Skeletal muscle cell (primary cell): Measurements from ENCODE around the gene LRRC63.
A peak's percentile ranks its signal among the peaks of the same experiment; 100 is the strongest.
"Not testable (repeated sequence)": the region's sequence is repeated elsewhere in the genome, so short reads cannot be mapped to it uniquely, and the experiment has no call there.

ENCODE experiments used
- DNase-seq: peaks from one replicate; pipeline ENCODE4 v3.0.0-alpha.2; 2010; ENCODE audit warnings: low read depth
- H3K4me3 ChIP-seq: 2 replicates; pipeline ENCODE4 v1.5.1; 2011; ENCODE audit warnings: low read depth, mild to moderate bottlenecking, control low read depth, low read length, moderate library complexity

The LRRC63 gene

DNA sequence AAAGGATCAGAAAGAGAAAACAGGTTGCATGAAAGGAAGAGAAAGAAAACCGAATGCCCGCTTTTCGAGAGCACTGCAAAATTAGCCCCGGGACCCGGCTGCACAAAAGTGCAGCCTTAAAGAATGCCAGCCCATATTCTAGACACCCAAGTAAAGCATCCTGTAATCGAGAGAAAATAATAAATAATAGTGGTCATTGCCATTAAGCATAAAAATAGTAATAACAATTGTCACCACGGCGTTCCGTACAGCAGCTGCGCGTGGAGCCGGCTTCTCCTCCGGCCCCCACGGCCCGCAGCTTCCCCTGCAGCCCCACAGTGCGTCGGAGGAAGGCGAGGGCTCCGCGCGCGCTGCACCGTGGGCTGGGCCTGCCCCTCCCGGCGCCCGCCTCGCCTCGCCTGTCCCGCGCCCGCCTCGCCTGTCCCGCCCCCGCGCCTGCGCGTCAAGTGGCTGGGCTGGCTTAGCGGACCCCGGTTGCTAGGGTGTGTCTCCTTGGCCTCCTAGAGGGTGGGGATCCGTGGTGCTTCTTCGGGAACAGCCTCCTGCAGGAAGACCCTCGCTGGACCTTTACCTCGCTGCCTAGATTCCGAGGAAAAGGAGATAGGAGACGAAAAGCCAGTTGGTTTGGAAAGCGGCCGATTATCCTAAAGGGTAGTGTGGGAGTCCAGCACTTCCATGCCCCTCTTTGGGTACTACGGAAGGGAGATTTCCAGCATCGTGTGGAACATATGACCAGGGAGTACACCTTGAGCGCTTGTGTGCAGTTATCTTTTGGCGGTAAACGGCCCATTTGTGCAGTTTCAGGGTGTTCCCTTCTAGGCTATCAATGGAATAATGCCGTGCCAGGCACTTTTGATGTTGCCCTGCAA, at the start of gene LRRC63:
Gene LRRC63, plus strand, starts transcription at position 446 of the 869 bp plus-strand sequence. CDS start 1,107 bp downstream, outside the sequence.
- DNase-seq, result no peak
- peak within 1 kb of the TSS; percentile 54 for H3K4me3 ChIP-seq

- not testable (repeated sequence) for H3K4me3 ChIP-seq
These were observed 49.0 kb upstream of the LRRC63 start for GRCh38 chr13:46162741-46163140.

DNA sequence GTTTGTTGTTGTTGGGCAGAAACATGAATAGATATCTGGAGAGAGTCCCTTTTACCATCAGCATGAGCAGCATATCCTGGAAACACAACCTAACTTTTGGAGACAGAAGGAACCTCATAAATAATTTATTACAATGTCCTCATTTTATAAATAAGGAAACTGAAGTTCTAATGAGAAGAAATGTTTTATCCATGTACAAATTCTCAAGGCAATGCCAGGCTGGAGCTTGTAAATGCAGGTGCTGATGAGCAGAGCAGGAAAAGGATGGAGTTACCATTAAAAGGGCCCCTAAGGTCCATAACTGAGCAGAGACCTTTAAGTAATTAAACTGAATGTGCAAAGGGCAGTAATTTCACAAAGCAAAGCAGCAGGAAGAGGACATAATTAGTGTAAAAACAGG, 47.1 kb upstream of the LRRC63 start:
- no peak for DNase-seq

More at GRCh38 chr13:46162741-46163140, 49.0 kb upstream of the LRRC63 start:
- not testable (repeated sequence) for DNase-seq

DNA sequence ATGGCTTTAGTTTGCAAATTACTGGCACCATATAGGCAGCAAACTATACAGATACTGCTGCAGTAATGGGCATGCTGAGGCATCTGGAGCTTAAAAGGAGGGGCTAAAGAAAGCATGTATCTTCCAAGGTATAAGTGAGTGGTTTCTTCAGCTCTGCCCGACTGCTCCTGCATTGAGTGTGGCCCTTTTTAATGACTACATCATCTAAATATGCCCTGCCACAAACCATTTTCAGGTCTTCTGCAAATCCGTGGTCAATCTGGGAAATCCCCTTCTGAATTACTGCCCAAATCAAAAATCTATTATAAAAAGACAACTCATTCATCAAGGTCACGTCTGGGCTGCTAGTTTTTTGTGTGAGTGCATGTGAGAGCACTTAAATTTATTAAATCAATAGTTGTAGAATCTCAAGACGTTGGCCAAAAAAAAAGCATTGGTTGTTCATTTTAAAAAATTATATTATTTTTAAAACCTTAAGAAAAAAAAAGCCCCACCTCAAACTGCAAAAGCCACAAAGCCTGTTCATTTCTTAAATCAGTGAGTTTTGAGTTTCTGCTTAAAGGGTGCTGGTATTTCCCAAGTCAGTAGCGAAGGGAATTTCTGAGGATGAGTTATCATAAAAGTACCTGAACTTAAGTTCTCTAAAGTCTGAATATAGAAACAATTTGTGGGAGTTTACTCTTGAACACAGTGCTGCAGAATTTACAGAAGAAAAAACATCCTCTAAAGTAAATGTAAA, 46.1 kb upstream of the LRRC63 start:
- no peak for DNase-seq
- no peak overlapping the region for H3K4me3 ChIP-seq

More for the DNA sequence above, 47.1 kb upstream of the LRRC63 start:
- no peak overlapping the region for H3K4me3 ChIP-seq

GRCh38 chr13:46166224-46166584, 45.5 kb upstream of the LRRC63 start:
- H3K4me3 ChIP-seq, result no peak overlapping the region
- DNase-seq, result no peak

GRCh38 chr13:46166947-46167610, 44.6 kb upstream of the LRRC63 start:
- H3K4me3 ChIP-seq, result no peak overlapping the region
- no peak for DNase-seq

GRCh38 chr13:46168341-46168740, 43.4 kb upstream of the LRRC63 start:
- peak; percentile 81 for DNase-seq
- H3K4me3 ChIP-seq, result no peak overlapping the region

- H3K4me3 ChIP-seq, result no peak overlapping the region
- no peak for DNase-seq
These were observed 42.9 kb upstream of the LRRC63 start for GRCh38 chr13:46168783-46169182.

DNA sequence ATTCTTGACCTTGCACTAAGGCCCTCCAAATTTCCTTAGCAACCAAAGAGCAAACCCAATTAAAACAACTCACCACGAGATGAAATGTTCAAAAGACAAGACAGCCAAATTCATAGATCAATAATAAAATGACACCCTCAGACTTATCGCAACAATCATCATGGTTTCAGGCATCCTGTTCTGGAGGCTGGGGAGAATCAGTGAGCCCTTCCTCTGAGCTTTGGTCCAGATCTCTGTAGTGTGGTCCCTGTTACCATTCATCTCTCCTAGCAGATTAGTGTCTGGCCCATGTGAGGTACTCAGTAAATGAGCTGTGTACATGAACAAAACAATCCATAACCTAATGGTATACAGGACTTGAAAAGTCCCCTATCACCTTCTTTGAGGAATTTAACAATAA, 42.0 kb upstream of the LRRC63 start:
- DNase-seq, result no peak
- no peak overlapping the region for H3K4me3 ChIP-seq

DNA sequence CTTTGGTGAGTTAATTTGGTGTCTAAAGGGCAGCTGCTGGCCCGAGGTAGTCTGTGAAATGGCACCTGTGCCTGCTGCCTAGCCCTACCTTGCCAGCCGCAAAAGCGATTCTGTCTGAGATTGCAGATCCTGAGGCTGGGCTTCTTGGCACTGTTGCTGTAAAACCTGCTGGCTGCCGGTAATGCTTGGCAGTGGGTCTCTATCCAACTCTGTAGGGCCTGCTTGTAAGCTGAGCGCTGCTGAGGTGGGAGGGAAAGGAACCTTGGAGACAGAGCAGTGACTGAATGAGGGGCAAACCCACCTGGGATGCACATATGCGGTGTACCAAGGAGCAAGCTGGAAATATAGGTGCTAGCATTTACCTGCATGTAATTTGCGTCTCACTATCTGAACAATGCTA, 41.5 kb upstream of the LRRC63 start:
- H3K4me3 ChIP-seq, result no peak overlapping the region
- DNase-seq, result no peak

GRCh38 chr13:46170687-46171086, 41.0 kb upstream of the LRRC63 start:
- DNase-seq, result peak; percentile 32
- H3K4me3 ChIP-seq, result no peak overlapping the region

GRCh38 chr13:46171217-46171616, 40.5 kb upstream of the LRRC63 start:
- no peak overlapping the region for H3K4me3 ChIP-seq
- DNase-seq, result no peak

DNA sequence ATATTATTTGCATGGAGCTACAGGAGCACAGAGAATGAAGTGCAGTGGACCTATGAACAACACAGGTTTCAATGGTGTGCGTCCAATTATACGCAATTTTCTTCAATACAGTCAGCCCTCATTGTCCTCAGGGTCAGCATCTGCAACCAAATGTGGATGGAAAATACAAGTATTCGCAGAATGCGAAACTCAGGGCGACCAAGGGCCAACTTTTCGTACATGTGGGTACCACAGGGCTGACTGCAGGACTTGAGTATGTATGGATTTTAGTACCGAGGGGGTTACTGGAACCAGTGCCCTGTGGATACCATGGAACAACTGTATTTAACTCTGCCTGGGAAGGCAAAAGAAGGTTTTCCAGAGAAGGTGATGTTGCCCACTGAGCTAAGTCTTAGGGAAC, 40.0 kb upstream of the LRRC63 start:
- no peak for DNase-seq
- H3K4me3 ChIP-seq, result no peak overlapping the region

DNA sequence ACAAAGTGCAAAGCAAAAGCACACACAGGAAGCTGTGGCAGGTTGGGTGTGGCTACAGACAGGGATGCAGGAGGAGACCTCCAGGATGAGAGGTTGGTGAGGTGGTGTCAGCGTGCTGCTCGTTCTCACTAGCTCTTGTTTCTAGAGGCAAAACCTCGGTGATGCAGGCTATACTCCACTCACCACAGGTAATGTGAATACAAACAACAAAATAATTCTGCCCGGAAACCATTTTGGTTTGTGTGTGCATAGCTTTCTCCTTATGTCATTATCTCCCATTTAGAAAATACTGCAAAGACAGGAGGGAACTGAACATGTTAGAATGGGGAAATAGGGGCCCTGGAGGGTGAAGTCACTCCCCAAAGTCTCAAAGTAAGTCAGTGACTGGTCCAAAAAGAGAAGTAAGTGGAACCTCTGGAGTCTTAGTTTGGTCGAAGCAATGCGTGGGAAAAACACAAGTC, 39.2 kb upstream of the LRRC63 start:
- no peak for DNase-seq
- no peak overlapping the region for H3K4me3 ChIP-seq

DNA sequence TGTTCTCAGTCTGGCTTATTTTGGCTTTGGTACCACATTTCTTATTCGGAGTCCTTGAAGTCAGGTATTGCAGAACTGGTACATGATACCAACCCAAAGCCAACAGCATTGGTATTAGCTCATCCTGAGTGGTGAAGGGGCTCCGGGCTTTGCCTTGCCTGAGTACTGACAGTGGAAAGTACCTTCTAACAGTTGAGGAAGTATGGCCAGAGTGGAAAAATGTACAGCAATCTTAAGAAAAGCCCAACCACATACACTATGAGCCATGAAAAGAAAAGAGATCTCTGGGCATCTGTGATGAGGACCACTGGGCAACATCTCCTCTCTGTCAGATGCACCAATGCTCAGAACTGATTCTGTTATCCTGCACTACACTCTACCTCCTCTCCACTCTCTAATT, 38.1 kb upstream of the LRRC63 start:
- DNase-seq, result no peak

GRCh38 chr13:46176756-46177155, 35.0 kb upstream of the LRRC63 start:
- no peak for DNase-seq
- no peak overlapping the region for H3K4me3 ChIP-seq

More for the DNA sequence above, 38.1 kb upstream of the LRRC63 start:
- H3K4me3 ChIP-seq, result no peak overlapping the region

DNA sequence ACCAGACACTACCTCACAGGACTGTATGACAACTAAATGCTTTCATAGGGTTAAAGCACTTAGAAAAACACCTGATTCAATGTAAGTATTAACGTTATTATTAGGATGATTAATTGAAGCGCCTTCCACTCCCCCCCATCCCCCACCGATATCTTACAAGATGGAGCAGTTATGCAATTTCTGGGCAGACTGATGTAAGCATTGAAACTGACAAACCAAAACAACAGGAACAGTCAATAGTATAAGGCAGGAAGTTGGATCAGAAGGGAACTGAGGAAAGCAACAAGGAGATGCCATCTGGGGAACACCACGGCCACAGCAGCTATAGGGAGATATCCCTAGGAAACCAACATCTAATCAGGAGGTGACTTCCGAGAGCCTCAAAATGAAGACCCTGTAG, 33.6 kb upstream of the LRRC63 start:
- no peak overlapping the region for H3K4me3 ChIP-seq
- no peak for DNase-seq

DNA sequence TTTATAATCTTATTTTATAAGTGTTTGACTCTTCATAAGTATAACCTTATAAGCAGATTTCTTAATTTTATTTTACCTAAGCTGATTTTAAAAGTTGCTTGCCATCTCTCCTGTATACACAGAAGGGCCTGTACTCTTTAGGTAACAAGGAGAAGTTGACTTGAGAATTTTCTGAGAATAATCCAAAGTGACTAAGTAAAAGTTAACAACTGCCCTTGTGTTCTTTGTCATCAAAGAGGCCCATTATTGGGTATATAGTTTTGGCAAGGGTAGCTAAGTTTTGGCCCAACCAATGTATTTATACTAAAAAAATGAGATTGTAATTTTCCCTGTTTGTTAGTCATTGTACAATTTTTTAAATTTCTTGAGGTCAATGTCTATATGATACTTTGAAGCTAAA, 32.9 kb upstream of the LRRC63 start:
- no peak overlapping the region for H3K4me3 ChIP-seq
- no peak for DNase-seq

DNA sequence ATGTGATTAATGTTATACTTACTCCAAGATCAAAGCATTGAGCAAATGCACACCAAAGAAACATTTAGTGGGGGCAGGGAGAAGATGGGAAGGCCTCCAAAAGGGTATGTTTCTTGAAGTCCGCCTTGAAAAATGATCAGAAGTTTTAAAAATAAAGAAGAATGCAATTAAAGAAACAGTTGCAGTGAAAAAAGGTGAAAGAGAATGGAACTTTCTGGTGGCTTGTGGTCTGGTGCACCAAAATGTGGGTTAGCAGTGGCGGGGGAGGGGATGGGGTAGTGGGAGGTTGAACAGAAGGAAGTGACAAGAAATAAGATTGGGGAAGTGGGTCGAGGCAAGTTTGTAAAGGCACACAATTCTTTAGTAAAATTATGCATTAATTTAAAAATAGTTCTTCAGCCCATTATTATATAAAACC, 32.2 kb upstream of the LRRC63 start:
- DNase-seq, result no peak
- no peak overlapping the region for H3K4me3 ChIP-seq
